Stimulated activated CD8-positive, alpha-beta memory T cell treated with anti-CD3 and anti-CD28 coated beads, Interleukin-15, amount 100 ng/mL, for 1 hour (primary cell): Measurements from ENCODE around the gene BAK1.
"Not testable (repeated sequence)": the region's sequence is repeated elsewhere in the genome, so short reads cannot be mapped to it uniquely, and the experiment has no call there.

Source experiments
- DNase-seq: peaks from one replicate; pipeline ENCODE4 v3.0.0-alpha.2; 2020; ENCODE audit warnings: low read depth

BAK1 gene

DNA sequence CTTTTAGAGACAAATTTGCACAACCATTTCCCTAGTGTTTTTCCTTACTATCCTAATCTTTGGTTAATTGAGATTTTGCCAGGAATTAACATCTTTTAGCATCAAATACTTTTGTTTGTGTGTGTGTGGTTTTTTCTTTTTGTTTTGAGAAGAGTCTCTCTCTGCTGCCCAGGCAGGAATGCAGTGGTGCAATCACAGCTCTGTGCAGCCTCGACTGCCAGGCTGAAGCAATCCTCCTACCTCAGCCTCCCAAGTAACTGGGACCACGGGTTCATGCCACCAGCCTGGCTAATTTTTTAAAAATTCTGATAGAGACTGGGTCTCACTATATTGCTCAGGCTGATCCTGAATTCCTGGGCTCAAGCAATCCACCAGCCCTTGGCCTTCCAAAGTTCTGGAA is 28.5 kb downstream of the BAK1 start:
- DNase-seq = no peak

DNA sequence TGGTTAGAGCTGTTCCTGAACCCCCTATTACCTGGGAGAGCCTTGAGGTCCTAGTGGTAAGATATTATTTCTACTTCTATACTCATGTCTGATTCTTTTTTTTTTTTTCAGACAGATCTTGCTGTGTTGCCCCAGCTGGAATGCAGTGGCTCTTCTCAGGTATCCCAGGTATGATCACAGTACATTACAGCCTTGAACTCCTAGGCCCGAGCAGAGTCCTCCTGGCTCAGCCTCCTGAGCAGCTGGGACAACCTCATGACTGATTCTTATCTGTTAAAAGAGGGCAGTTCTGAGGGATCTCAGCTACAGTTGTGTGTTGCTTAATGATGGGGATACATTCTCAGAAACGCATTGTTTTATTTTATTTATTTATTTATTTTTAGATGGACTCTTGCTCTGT is 30.2 kb downstream of the BAK1 start:
- no peak for DNase-seq

- no peak for DNase-seq
Observed at GRCh38 chr6:33549196-33549595, 30.9 kb downstream of the BAK1 start.

GRCh38 chr6:33547499-33547898 is 32.6 kb downstream of the BAK1 start:
- DNase-seq = no peak

DNA sequence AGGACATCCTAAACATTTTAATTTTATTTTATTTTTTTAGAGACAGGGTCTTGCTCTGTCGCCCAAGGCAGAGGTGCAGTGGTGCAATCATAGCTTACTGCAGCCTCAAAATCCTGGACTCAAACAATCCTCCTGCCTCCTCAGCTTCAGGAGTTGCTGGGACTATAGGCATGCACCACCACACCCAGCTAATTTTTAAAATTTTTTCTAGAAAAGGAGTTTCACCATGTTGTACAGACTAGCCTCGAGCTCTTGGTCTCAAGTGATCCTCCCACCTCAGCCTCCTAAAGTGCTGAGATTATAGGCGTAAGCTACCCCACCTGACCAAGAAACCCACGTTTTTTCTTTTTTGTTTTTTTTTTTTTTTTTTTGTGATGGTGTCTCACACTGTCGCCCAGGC is 33.3 kb downstream of the BAK1 start:
- no peak for DNase-seq

DNA sequence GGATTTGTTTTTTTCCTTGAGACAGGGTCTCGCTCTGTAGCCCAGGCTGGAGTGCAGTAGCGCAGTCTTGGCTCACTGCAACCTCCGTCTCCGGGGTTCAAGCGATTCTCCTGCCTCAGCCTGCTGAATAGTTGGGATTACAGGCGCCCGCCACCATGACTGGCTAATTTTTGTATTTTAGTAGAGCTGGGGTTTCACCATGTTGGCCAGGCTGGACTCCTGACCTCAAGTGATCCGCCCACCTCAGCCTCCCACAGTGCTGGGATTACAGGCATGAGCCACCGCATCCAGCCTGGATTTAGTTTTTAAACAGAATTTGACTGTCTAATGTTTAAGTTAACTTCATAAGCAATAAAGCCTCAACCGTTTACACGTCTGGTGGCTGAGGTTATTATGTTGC is 34.8 kb downstream of the BAK1 start:
- not testable (repeated sequence) for DNase-seq

DNA sequence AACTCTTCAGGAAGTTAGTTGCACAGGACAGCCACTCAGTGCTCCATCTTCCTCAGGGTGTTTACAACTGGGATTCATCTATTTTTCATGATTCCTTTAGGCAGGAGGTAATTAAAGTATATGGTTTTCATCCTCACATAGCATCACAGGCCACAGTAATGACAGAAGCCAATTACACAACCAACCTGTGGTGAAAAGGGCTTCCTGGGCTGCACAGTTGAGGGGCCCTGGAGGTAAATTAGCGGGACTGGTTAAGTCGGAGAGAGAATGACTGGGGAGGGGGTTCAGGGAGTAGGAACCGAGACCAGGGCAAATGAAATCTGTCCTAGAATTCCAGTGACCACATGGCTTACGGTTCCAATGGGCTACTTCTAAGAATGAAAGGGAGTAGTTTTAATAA is 37.0 kb downstream of the BAK1 start:
- DNase-seq = no peak

DNA sequence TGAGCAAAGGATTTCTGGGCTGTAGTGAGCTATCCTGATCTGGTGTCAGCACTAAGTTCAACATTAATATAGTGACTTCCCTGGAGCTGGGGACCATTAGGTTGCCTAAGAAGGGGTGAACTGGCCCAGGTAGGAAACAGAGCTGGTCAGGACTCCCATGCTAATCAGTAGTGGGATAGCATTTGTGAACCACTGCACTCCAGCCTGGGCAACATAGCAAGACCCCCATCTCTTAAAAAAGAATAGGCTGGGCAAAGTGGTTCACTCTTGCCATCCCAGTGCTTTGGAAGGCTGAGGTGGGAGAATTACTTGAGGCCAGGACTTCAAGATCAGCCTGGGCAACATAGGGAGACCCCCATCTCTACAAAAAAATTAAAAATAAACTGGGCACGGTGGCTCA is 39.3 kb downstream of the BAK1 start:
- no peak for DNase-seq

GRCh38 chr6:33534702-33535101 is 45.4 kb downstream of the BAK1 start:
- no peak for DNase-seq

DNA sequence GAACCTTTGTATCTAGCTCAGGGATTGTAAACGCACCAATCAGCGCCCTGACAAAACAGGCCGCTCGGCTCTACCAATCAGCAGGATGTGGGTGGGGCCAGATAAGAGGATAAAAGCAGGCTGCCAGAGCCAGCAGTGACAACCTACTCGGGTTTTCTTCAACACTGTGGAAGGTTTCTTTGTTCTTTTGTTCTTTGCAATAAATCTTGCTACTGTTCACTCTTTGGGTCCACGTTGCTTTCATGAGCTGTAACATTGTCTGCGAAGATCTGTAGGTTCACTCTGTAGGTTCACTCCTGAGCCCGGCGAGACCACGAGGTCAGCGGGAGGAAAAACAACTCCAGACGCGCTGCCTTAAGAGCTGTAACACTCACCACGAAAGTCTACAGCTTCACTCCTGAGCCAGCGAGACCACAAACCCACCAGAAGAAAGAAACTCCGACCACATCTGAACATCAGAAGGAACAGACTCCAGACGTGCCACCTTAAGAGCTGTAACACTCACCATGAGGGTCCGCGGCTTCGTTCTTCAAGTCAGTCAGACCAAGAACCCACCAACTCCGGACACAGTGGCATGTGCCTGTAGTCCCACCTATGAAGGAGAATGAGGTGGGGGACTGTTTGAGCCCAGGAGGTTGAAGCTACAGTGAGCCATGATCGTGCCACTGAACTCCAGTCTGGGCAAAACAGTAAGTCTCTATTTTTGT is 46.8 kb downstream of the BAK1 start:
- DNase-seq = peak; percentile 27

DNA sequence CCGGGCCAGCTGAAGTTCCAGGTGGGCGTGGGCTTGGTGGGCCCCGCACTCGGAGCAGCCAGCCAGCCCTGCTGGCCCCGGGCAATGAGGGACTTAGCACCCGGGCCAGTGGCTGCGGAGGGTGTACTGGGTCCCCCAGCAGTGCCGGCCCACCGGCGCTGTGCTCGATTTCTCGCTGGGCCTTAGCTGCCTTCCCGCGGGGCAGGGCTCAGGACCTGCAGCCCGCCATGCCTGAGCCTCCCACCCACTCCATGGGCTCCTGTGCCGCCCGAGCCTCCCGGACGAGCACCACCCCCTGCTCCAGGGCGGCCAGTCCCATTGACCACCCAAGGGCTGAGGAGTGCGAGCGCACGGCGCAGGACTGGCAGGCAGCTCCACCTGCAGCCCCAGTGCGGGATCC is 47.6 kb downstream of the BAK1 start:
- DNase-seq = not testable (repeated sequence)

DNA sequence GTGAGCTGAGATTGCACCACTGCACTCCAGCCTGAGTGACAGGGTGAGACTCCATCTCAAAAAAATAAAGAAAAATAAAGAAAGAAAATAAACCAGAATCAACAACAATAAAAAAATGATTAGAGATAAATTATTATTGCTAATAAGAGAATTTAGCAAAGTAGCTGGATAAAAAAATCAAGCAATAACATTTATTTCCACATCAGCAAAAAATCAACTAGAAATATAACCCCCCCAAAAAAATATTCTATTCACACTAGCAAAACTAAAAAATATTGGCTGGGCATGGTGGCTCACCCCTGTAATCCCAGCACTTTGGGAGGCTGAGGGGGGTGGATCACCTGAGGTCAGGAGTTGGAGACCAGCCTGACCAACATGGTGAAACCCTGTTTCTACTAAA is 49.5 kb downstream of the BAK1 start:
- not testable (repeated sequence) for DNase-seq
